CD4-positive, alpha-beta T cell treated with Interleukin-1 beta for 1 hour (primary cell): ENCODE results near the gene METTL26.
A peak's percentile ranks its signal among the peaks of the same experiment; 100 is the strongest.

Source experiments
- DNase-seq, 2 donors: peaks; one replicate each; pipeline ENCODE4 v3.0.0-alpha.2; 2020 to 2022

Gene METTL26

DNA sequence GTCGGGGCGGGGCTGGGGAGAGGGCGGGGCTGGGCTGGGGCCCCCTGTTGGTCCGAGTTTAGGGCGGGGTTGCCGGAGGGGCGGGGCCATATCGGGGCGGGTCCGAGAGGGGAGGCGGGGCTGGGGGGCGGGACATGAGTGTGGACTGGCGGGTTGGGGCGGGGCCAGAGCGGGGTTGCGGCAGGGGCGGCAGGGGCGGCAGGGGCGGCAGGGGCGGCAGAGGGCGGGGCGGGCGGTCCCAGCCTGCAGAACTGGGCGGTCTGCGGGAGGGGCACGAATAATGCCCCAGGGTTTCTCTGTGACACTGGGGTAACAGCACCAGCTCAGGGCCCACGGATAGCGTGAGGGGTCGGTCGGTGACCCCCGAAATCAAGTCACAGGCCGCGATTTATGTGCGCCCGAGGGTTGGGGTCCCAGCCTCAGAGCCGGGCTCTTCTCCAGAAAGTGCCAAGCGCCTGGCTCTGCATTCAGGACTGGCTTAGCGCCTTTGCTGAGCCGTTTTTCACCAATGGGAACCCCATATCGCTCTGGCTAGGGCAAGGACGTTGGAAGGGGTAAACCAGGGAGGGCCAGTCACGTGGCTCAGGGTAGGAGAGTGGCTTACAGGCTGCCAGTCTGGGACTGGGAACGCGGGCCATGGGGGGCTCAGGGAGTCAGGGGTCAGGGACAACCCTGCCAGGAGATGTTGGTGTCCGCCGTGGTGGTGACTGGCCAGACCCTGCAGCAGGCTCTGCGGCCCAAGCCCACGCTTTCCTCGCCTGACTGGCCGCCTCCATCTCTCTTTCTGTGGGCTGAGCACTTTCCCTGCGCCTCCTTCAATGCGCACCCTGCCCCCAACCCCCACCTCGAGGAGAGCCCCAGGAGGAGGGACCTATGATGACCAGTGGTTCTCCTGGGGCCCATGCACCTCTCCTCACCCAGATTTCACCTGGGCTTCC is 1.2 kb upstream of the METTL26 start:
- DNase-seq: peak; percentile 86 to 89

DNA sequence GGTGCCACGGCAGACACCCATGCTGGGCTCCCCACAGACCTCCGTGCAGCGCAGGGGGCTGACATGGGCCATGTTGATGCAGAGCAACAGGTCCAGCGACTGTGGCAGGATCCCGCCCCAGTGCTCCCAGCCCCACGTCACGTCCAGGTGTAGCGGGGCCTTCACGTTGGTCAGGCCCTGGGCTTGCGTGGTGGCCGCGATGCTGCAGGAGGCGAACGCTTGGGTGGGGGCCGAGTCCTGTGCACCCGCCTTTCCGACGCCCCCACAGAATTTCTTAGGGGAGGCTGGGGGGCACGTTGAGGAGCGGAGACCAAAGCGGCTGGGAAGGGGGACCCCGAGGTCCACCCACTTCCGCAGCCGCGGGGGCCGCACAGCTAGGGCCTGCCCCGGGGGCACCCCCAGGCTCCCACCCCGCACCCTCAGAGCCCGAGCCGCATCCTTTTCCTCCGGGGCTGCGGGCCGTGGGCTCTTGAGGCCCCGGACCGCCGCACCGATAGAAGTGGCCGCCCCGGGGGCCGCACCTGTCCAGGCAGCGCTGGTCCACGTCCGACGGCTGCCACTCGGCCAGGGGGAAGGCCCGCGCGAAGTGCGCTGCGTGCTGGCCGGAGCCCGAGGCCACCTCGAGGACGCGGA is 416 bp downstream of the METTL26 start:
- DNase-seq: no peak

DNA sequence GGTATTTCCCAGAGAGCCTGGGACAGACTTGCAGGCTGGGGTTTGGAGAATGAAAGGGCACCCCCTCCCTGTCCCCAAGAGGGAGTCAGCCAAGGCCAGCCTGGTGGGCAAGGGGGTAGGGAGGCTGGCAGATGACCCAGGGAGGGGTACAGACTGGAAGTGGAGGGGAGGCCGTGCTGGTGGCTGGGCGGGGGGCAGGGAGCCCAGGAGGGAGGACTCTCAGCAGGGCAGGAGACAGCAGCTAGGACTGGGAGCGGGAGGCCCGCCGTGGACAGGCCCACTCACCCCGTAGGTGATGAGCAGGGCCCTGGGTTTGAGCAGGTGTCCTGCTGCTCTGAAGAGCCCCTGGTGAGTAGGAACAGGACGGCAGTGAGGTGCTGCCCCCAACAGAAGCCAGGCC is 1.1 kb downstream of the METTL26 start:
- DNase-seq: no peak

DNA sequence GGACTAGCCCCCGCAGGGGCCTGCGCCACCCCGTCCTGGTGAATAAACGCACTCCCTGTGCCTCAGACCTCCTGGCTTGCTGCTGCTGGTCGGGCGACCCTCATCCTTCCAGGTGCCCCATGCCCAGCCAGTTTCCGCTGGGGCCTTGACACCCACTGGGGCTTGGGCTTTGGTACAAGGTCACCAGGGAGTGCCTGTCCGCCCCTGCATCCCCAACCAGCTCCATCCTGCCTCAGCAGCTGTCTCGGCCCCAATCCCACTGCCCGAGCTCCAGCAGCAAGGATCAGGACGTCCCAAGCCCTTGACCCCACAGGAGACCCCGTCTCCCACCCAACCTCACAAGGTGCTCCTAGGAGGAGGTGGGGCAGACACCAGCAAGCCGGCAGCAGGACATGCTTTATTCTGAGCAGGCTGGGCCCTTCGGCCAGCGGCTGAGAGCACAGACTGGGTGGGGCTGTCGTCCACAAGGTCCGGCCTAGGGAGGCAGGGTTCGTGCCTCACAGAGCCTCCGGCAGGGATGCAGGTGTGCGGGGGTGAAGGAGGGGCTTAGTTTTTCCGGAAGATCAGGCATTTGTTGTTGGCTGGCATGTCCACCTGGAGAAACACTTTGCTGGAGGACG is 1.9 kb downstream of the METTL26 start:
- DNase-seq: no peak

DNA sequence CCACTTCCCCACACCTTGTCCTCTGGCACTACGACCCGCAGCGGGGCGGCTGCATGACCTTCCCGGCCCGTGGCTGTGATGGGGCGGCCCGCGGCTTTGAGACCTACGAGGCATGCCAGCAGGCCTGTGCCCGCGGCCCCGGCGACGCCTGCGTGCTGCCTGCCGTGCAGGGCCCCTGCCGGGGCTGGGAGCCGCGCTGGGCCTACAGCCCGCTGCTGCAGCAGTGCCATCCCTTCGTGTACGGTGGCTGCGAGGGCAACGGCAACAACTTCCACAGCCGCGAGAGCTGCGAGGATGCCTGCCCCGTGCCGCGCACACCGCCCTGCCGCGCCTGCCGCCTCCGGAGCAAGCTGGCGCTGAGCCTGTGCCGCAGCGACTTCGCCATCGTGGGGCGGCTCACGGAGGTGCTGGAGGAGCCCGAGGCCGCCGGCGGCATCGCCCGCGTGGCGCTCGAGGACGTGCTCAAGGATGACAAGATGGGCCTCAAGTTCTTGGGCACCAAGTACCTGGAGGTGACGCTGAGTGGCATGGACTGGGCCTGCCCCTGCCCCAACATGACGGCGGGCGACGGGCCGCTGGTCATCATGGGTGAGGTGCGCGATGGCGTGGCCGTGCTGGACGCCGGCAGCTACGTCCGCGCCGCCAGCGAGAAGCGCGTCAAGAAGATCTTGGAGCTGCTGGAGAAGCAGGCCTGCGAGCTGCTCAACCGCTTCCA is 2.6 kb downstream of the METTL26 start:
- DNase-seq: no peak

DNA sequence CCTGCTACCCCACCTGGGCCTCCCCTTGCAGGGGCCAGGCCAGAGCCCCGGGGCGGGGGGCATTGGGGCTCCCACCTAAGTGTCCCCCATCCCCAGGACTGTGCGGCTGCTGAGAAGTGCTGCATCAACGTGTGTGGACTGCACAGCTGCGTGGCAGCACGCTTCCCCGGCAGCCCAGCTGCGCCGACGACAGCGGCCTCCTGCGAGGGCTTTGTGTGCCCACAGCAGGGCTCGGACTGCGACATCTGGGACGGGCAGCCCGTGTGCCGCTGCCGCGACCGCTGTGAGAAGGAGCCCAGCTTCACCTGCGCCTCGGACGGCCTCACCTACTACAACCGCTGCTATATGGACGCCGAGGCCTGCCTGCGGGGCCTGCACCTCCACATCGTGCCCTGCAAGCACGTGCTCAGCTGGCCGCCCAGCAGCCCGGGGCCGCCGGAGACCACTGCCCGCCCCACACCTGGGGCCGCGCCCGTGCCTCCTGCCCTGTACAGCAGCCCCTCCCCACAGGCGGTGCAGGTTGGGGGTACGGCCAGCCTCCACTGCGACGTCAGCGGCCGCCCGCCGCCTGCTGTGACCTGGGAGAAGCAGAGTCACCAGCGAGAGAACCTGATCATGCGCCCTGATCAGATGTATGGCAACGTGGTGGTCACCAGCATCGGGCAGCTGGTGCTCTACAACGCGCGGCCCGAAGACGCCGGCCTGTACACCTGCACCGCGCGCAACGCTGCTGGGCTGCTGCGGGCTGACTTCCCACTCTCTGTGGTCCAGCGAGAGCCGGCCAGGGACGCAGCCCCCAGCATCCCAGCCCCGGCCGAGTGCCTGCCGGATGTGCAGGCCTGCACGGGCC is 3.4 kb downstream of the METTL26 start:
- DNase-seq: no peak

DNA sequence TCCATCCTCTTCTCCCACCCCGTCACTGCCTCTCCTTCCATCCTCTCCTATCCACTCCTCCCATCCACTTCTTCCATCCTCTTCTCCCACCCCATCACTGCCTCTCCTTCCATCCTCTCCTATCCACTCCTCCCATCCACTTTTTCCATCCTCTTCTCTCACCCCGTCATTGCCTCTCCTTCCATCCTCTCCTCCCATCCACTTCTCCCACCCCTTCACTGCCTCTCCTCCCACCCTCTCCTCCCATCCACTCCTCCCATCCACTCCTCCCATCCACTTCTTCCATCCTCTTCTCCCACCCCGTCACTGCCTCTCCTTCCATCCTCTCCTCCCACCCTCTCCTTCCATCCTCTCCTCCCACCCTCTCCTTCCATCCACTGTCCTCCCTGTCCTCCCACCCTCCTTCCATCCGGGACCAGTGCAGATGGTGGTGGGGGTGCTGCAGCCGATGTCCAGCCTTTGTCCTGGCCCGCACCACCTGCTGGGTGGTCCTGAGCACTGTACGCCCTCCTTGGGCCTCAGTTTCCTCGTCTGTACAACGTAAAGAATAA is 4.2 kb downstream of the METTL26 start:
- no peak for DNase-seq

DNA sequence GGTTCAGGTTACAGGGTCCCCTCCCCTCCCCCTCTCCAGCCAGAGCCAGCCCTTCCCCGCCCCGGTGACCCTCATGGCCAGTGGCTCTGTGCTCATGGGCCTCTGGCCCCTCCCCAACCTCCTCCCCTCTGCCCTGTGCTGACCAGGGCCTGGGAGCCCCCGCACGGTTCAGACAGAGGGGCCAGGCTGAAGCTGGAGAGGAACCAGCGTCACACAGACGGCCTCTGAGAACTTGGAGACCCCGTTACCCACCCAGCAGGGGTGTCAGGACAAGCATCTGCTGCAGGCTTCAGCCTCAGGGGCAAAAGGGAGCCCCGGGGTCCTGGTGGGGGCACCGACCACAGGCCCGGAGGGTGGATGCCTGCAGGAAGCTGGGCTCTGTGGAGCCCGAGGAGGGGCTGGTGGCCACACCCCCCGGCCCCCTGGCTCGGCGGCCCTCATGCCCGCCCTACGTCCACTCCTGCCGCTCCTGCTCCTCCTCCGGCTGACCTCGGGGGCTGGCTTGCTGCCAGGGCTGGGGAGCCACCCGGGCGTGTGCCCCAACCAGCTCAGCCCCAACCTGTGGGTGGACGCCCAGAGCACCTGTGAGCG is 5.2 kb downstream of the METTL26 start, which contains the start of gene WFIKKN1:
WFIKKN1 (plus strand) TSS at position 171 of the 591 bp plus-strand sequence; CDS start at position 440, 269 bp downstream.
- no peak for DNase-seq

DNA sequence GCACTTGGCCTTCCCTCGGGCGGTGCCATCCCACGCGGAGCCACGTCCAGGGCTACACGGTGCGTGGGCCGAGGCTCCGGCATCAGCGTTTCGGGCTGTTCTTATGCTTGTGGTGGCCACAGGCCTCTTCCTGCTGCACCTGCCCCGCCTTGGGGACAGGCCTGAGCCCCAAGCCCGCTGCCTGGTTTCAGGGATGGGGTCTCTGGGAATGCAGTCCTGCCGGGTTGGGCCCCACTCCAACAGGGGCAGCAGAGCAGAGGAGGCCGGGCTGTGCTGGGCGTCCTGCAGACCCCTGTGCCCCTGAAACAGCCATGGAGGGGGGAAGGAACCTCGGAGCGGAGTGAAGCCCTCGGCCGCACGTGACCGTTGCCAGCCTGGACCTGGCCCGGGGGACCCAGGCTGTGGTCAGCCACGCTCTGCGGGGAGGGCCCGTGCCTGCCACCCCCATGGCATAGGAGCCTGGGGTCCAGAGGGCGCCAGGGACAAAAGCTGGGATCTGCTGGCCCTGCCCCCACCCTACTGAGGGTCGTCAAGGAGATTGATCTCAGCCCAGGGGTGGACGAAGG is 5.8 kb downstream of the METTL26 start:
- DNase-seq: no peak

DNA sequence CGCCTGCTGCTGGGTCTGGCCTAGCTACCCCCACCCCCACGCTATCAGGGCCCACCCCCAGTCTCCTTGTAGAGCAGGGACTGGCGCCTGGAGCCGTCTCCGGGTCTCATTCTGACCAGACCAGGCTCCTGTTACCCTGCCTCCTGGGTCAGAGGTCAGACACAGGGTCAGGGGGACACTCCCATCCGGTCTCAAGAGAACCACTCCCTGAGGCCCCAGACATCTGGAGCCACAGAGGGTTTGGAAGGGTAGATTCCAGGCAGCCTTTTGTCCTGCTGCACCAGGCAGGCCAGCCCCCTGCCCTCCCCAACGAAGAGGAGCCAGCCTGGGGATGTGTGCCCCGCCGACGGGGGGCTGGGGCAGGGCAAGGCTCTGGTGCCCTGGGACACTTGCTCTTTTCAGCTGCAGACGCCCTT is 6.3 kb downstream of the METTL26 start:
- DNase-seq: no peak

DNA sequence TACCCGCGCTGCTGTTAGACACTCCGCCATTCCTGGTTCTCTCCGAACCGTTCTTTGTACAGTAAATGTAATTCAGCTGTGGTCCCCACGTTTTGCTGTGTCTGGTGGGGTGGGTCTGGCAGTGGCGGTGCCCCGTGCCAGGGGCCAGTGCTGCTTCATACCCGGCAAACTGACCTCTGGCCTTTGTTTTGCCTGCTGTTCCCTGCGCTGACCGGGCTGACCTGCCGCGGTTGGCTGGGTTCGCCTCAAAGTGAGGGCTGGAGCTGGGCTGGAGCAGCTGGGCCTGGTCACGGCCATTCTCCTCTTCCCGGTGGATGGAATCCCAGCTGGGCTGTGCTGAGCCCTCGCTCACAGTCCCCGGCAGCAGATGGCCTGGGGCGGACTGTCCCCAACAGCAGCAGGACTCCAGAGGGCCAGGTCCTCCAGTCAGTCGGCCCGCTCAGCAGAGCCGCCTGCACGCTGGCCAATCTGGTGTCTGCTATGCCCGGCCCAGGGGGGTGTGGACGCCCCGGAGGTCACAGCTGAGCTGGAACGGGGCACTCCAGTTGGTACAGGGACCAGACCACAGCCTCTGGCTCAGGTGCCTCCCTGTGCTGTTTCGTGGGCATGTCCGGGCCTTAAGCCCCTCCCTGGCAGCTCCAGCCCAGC is 6.8 kb downstream of the METTL26 start:
- DNase-seq: no peak

DNA sequence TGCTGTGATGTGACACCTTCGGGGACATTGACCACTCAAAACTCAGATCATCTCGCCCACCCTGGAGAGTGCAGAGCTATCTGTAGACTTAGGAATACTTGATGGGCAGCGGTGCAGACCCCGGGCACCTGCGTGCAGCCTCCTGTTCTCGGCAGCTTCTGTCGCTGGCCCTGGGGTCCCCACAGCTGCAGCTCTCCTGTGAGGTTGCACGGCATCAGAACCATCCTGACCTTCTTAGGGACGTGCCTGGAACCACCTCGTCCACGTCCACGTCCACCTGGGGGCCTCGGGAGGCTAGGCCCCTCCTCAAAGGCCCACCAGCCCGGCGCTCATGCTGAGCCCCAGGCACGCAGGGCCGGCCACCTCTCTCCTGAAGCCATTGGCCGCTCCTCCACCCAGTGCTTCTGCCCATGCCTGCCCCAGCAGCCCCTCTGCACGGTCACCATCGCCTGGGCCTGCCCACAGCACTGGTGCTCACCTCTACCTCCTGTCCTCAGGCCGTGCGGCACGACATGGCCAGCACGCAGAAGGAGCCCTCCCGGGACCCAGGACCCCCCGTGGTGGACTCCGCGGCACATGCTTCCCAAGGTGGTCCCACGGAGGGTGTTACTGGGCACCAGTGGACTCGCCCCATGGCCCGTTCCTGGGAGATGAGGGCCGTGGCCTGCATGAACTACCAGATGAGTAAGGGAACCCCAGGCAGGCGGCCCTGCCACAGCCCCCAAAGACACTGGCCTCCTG is 7.6 kb downstream of the METTL26 start:
- no peak for DNase-seq

DNA sequence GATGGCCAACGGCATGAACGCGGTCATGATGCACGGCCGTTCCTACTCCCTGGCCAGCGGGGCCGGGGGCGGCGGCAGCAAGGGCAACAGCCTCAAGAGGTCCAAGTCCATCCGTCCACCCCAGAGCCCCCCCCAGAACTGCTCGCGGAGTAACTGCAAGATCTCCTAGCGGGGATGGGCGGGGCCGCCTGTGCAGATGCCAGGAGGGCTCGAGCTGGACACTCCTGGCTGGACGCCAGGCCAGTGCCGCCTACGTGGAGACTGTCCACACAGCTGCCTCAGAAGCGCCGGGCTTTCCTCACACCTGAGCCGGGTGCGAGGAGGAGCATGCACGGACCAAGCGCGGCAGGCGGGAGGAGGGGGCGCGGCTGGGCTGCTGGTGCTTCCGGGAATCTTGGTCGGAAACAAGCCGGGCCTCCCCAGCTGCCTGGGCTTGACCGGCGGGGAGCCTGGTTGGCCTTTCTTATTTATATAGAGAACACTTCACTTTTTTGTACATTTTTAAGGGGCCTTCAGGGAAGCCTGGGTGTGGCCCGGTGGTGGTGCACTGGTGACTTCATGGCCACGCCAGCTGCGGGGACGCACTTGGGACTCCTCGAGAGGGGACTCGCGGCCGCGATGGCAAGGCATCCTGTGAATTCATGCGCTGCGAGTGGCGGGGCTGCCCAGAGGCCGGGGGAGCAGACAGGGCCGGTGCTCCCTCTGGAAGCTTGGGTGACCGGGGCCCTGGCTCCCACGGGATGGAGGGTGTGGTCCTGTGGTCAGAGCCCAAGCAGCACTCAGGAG is 8.5 kb downstream of the METTL26 start:
- no peak for DNase-seq

DNA sequence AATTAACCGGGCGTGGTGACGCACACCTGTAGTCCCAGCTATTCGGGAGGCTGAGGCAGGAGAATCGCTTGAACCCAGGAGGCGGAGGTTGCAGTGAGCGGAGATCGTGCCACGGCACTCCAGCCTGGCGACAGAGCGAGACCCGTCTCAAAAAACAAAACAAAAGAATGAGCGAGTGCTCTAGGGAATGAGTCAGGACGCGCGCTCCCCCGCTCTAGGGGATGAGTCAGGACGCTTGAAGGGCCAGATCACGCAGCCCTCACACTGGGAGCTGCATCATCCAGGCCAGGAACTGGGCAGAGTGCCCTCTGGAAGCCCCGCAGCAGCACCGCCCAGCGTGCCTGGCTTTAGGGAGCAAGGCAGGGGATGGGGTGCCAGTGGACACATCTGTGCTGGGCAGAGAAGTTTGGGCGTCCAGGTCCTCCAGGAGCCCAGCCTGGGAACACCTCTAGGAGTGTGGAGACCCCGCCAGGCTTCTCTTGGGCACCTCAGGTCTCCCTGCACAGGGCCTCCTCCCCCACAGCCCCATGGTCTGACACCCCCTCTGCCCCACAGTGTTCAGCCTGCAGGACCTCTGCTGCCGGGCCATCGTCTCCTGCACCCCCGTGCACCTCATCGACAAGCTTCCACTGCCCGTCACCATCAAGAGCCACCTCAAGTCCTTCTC is 9.2 kb downstream of the METTL26 start:
- DNase-seq: no peak

DNA sequence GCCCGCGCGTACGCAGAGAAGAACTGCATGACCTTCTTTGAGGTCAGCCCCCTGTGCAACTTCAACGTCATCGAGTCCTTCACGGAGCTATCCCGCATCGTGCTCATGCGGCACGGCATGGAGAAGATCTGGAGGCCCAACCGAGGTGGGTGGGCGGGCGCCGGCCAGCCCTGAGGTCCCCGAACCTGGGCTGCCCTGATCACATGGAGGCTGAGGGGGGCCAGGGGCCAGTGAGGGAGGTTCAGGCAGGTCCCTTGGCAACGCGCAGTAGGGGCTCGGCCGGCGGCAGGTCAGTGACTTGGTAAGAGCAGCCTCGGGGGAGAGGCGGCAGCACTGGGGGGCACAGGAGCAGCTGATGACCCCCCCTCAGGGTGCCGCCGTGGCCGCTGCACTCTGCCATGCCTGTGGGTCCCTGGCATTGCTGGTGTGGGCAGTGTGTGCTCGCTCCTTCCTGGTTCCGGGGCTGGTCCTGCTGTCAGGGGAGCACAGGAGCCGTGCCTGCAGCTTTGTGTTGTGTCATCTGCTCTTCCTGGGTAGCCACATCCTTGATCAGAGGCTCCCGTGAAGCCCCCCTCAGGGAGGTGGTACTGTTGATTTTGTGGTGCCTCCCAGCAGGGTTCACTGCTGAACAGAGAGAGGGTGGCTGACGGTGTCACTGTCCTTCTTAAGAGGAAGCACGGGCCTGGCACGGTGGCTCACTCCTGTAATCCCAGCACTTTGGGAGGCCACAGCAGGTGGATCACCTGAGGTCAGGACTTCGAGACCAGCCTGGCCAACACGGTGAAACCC is 9.9 kb downstream of the METTL26 start:
- DNase-seq: no peak

DNA sequence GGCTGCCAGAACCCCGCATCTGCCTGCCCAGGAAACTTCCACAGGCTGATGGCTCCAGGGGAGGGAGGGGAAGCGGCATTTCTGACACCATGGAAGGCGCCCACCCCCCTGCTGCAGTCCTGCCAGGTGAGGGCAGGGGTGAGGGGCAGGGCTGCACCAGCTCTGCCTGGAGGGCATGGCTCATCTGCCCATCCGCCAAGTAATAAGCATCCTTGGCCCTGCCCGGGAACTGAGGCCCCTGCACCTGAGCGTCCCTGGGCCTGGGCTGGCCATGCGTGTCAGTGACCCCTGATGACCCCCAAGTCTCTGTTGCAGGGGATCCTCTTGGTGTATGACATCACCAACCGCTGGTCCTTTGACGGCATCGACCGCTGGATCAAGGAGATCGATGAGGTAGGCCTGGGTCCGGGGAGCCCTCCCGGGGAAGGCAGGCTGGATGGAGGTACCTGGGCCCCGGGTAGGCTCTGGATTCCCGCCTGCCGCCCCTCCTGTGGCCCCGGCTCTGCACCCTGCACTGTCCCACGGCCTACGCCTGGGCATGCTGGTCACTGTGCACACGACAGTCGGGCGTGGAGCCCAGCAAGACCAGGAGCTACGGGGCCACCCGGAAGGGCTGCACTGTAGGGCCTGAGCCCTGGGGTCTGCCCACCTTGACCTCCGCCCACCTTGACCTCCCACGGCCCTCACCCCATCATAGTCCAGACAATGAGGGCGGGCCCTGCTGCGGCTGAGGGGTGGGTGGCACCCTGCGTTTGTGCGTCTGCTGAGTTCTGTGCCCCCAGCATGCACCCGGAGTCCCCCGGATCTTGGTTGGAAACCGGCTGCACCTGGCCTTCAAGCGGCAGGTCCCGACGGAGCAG is 10.8 kb downstream of the METTL26 start:
- DNase-seq: no peak
